A549 (cell line): Measurements from ENCODE around the gene GTF2A2.

Source experiments
- POLR2A ChIP-seq: IDR thresholded peaks from 2 replicates; pipeline ENCODE4 v1.6.1; 2012; ENCODE audit warnings: mild to moderate bottlenecking, low read length
- POLR2AphosphoS2 ChIP-seq: conservative IDR thresholded peaks from 2 replicates; pipeline ENCODE4 v1.6.1; 2012; ENCODE audit warnings: low read length, improper control_type of control experiment, inconsistent platforms
- TF ChIP-seq, protein P1 (sequence below): fragments of >200 bp; sonication (Bioruptor Twin); formaldehyde crosslinking; IDR thresholded peaks from 3 replicates; pipeline ENCODE4 v1.5.1; 2016

DNA sequence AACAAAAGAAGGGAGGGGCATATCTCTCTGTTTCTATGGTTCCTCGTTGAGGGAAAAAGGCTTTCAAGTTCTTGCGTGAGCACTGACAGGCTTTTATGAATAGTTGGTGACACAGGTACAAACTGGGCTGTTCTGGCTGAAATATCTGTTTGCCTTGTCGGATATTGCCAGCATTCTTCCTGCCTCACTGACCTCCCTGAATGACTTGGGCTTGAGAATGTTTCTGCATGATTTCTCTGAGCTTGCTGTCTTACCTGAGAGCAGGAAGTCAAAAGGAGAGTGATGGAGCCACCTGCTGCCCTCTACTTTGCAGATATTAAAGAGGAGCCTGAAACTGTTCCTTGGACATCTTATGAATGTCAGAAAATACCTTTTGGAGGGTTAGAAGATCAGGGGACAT, 40.9 kb downstream of the GTF2A2 start:
- TF ChIP-seq POLR2A = no peak
- TF ChIP-seq, protein P1, sequence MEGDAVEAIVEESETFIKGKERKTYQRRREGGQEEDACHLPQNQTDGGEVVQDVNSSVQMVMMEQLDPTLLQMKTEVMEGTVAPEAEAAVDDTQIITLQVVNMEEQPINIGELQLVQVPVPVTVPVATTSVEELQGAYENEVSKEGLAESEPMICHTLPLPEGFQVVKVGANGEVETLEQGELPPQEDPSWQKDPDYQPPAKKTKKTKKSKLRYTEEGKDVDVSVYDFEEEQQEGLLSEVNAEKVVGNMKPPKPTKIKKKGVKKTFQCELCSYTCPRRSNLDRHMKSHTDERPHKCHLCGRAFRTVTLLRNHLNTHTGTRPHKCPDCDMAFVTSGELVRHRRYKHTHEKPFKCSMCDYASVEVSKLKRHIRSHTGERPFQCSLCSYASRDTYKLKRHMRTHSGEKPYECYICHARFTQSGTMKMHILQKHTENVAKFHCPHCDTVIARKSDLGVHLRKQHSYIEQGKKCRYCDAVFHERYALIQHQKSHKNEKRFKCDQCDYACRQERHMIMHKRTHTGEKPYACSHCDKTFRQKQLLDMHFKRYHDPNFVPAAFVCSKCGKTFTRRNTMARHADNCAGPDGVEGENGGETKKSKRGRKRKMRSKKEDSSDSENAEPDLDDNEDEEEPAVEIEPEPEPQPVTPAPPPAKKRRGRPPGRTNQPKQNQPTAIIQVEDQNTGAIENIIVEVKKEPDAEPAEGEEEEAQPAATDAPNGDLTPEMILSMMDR = peak; percentile 15; the same call in 1 of the 3 replicates
- TF ChIP-seq POLR2AphosphoS2 = no peak
